GM18502 (cell line): Measurements from ENCODE around the gene GKN2.
"Not testable (repeated sequence)": the region's sequence is repeated elsewhere in the genome, so short reads cannot be mapped to it uniquely, and the experiment has no call there.

Experiments
- ATAC-seq: cut with Tn5 transposase; IDR thresholded peaks from one replicate; pipeline ENCODE4 v1.9.1; 2021; ENCODE audit warnings: mild to moderate bottlenecking; ENCODE audit not compliant: unreplicated experiment, poor library complexity

GKN2 gene

DNA sequence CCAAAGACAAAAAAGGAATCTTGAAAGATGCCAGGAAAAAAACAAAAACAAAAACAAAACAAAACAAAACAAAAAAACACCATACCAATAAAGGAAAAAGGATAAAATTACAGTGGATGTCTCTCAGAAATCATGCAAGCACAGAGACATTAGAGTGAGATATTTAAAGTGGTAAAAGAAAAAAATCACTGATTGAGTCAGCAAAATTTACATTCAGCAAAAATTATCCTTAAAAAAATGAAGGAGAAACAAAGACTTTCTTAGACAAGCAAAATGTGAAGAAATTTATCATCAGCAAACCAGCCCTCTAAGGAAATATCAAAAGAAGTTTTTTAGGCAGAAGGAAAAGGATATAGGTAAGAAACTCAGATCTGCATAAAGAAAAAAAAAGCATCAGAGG, 11.6 kb upstream of the GKN2 start:
- ATAC-seq: no peak

DNA sequence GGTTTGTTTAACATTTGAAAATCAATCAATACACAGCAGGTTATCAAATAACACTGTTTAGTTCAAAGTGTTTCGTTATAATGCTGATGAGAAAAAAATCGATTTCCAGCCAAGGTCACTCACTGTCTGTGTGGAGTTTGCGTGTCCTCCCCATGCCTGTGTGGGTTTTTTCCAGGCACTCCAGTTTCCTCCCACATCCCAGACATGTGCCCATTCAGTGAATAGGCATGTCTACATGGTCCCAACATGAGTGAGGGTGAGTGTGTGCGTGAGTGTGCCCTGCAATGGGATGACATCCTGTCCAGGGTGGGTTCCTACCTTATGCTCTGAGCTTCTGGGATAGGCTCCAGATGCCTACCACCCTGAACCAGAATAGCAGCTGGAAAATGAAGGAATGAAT, 8.7 kb upstream of the GKN2 start:
- ATAC-seq: no peak

DNA sequence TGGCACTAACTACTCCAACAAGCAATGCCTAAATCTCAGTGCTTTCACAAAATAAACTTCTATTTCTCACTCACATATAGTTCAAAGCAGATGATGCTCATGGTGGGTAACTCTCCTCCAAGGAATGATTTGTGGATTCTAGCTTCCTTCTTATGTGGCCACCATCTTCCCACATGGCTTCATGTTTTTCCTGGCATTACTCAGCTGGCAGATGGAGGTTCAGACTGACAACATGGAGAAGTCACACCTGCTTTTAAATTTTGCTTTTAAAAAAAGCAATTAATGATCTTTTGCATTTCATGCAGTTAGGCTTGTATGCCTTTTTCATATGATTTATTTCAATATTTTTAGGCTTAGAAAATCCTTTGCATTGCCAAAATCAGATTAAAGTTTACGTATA, 6.3 kb upstream of the GKN2 start:
- no peak for ATAC-seq

DNA sequence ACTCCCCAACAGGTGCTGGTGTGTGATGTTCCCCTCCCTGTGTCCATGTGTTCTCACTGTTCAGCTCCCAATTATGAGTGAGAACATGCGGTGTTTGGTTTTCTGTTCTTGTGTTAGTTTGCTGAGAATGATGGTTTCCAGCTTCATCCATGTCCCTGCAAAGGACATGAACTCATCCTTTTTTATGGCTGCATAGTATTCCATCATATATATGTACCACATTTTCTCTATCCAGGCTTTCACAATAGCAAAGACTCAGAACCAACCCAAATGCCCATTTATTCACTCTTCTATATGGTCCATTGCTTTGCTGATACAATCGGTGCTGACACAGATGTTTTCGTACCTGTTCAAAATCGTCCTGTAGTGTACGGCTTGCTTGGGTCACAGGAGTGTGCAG, 2.7 kb upstream of the GKN2 start:
- not testable (repeated sequence) for ATAC-seq

DNA sequence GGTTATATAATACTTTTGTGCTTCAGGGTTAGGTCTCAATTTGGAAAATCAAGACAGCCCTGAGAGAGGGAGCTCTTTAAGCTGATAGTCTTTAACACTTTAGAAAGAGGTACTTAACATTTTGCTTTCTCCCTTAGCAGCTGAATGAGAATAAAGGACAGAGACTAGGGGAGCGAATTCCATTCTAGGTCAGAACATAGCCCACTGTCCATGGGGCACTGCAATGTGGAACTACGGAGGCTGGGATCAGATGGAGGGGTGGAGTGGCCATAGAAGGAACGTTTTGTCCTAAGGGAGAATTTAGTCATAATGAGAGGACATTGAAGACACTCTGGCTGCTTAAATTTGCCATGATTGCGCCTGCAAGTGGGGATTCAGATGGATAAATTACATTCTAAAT, 794 bp downstream of the GKN2 start:
- ATAC-seq: no peak

DNA sequence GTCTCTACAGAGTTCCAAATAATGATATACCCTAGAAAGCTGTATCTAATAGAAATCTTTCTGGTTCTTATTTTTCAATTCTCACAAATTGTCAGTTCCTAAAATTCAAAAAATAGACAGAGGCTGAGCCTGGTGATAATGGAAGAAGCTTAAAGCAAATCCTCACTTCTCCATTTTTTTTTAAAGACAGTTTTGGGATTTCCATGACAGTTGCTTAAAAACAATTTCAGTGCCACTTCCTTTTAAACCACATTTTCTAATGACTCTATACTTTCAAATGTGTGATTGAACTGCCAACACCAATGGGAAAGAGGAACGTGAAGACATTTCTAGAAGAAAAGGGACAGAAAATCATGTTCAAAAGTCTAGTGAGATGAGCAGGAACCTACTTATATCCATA, 4.0 kb downstream of the GKN2 start:
- no peak for ATAC-seq

DNA sequence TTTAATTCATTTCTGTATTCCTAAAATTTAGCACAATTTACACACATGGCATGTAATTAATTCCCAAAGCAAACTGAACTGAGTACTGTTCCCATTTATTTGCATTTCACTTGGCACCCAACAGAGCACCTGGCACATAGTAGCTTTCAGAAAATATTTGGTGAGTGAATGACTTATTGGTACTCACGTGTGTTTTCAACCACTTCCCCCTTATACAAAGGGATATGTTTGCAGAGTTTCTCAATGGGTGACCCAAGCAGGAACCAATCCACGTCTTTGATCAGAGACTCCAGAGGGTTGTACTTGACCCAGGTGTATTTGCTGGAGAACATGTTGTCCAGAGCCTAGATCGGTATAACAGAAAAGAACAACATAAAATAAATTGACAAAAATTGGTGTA, 6.6 kb downstream of the GKN2 start:
- no peak for ATAC-seq

DNA sequence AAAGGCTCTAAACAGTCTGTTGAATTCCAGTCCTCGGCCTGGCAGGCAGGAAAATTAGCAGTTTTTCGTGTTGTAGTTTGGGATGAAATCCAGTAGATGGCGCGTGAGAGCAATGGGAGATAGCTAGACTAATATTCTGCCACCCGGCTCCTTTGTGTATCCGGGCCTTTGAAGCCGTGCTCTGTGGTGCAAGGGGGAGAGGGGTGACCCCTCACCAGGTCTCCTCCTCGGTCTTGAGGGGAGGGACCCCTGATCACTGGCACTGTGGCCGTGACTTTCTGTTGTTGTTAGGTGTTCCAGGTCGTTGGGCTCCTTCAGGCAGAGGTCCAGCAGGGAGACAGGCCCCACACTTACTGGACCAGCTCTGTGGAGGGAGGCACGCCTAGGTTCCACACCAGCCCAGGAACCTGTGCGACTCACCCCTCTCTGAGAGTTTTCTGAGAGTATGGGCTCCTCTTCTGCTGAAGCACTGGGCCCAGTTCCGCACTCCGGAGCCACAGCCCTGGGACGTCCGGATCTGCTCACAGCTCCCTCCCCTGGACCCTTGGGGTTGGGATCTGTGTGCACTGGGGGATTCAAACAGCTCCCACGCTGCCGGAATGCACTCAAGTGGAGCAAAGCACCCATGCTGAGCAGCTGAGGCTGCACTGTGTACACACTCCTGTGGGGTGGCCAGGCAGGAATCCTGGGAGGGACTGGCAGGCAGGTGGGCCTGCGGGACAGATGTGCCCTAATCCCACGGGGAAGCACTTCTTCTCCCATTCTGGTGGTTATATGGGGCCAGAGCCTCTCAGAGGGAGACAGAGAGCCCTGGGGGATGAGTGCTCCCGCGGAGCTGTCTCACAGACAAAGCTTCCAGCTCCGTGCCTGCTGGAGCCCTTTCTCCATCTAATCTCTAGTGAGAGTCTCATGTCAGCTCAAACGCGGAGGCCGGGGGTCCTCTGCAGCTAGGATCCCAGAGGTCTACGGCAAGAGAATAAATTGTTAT, 8.8 kb downstream of the GKN2 start:
- ATAC-seq: peak; percentile 57

DNA sequence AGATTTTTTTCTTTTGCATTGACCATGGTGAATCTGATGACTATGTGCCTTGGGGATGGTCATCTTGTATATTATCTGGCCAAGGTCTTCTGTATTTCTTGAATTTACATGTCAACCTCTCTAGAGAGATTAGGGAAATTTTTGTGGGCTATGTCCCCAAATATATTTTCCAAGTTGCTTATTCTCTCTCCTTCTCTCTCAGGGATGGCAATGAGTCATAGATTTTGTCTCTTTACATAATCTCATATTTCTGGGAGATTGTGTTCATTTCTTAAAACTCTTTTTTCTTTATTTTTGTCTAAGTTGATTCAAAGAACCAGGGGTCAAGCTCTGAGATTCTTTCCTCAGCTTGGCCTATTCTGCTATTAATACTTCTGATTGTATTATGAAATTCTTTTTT, 9.9 kb downstream of the GKN2 start:
- ATAC-seq: no peak

DNA sequence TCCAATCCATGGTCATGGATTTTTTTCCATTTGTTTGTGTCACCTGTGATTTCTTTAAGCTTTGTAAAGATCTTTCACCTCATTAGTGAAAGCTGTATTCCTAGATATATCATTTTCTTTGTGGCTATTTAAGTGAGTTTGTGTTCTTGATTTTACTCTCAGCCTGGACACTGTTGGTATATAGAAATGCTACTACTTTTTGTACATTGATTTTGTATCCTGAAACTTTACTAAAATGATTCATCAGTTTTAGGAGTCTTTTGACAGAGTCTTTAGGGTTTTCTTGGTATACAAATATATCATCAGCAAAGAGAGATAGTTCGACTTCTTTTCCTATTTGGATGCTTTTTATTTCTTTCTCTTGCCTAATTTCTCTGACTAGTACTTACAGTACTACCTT, 12.3 kb downstream of the GKN2 start:
- no peak for ATAC-seq

DNA sequence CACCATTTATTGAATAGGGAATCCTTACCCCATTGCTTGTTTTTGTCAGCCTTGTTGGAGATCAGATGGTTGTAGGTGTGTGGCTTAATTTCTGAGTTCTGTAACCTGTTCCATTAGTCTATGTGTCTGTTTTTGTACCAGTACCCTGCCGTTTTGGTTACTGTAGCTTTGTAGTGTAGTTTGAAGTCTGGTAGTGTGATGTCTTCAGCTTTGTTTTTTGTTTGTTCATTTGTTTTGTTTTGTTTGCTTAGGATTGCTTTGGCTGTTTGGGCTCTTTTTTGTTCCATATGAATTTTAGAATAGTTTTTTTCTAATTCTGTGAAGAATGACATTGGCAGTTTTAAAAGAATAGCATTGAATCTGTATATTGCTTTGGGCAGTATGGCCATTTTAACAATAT, 12.7 kb downstream of the GKN2 start:
- ATAC-seq: no peak

DNA sequence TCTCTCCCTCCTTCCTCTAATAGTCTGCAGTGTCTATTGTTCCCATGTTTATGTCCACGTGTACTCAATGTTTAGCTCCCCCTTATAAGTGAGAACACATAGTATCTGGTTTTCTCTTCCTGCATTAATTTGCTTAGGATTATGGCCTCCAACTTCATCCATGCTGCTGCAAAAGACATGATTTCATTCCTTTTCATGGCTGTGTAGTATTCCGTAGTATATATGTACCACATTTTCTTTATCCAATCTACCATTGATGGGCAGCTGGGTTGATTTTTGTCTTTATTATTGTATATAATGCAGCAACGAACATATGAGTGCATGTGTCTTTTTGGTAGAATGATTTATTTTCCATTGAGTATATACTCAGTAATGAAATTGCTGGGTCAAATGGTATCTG, 13.8 kb downstream of the GKN2 start:
- no peak for ATAC-seq

DNA sequence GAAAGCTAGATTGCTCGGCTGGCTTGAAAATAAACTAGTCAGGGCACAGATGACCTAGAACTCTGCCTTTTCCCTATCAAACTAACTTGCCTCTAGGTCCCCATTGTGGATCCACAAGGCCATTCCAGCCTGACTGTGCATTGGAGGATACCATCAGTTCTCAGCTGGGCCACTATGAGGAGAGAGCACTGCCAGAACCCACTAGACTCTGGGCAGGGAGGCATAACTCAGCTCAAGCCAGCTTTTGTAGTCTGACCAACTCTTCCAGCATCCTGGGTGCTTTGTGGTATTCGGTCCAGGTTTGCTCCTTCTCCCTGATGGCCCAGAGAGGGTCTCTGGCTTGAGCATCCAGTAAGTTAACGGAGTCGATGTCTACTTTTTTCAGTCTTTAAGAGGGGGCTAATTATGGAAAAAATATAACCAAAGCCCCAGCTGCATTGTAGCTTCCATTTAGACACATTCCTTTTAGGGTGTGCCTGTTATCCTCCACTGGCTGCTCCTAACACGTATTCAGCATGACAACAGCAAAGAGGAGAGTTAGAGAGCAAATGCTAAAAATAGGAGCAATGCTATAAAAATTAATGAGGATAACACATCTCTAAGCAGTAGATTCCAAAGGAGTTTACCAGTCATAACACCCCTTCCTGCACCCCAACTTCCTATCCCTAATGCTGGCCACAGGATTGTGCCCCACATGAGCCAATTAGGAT, 15.2 kb downstream of the GKN2 start:
- no peak for ATAC-seq

DNA sequence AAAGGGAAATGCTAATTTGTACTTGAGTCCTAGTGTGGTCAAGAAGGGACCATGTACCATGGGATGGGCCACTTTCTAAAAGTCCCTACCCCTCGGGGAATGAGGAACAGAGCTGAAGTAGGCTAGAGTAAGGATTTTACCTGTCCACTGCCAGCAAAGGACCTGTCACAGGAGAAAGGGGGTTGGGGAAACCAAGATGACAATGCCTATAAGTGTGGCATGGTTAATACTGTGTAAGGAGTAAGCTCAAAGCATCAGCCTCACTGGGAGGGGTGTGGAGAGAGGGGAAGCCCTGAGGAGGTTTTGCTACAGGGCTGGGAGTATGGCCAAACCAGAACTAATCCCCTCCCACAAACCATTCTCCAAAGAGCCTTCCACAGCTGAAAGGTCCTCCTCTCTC, 15.8 kb downstream of the GKN2 start:
- no peak for ATAC-seq

DNA sequence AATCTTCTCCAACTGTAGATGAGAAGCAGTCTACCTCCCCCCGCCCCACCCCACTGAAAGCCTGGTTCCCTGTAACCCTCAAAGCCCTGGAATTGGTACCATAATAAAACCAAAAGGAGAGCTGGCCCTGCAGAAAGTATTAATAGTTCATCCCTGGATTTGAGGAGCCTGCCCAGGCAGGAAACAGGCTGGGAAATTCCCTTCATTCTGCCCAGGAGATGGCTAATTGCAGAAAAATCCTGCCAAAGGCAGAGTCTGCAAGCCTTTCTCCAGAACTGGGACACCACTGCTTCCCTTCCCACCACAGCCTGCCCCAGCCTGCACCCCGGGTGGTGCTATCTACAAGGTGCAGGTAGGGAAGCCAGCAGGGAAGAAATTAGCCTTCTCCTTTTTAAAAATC, 16.3 kb downstream of the GKN2 start:
- ATAC-seq: no peak

DNA sequence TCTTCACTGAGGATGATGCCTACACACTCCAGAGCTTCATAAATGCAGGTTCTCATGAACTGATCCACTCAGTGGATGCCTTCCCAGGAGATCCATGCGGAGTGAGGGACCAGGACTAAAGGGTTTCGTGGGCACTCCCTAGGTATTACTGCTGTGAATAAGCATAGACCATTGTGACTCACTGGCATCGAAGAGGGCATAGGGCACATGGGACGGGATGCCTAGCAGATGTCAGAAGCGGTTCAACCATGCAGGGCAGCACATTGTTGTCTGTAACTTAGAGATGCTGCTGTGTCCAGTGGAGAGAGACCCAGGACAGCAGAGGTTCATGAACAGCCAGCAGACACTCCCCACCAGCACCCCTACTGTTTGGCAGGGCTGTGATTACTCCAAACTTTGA, 17.2 kb downstream of the GKN2 start:
- no peak for ATAC-seq

DNA sequence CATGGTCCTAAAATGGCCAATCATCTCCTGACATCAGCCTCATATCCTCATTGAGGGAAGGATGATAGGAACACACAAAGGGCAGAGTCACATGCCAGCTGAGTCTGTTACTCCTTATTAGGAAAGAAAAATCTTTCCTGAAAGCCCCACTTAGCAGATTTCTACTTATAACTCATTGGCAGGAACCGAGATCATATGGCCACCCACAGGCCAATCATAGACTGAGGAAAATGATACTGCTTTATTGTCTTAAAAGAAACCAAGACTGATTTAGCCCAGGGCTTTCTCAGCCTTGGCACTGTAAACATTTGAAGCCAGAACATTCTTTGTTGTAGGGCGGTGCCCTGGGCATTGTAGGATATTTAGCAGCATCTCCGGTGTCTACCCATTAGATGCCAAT, 18.7 kb downstream of the GKN2 start:
- ATAC-seq: no peak

DNA sequence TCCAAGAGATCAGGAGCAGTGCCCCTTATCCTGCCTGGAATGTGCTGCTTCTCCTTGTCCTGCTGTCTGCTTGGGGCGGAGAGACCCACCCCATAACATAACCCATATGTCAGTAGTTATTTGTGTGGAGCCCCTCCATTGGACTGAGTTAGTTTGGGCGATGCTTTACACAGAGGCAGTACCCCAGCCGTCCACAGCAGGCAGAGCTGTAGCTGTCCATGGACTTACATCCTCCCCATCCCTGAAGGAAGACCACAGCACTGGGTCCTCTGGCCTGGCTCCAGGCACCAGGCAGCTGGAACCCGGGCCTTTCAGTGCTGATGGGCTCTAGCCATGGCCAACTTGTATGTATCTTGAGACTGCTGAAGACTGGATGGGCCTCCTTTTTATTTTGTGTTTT, 20.3 kb downstream of the GKN2 start:
- ATAC-seq: no peak

DNA sequence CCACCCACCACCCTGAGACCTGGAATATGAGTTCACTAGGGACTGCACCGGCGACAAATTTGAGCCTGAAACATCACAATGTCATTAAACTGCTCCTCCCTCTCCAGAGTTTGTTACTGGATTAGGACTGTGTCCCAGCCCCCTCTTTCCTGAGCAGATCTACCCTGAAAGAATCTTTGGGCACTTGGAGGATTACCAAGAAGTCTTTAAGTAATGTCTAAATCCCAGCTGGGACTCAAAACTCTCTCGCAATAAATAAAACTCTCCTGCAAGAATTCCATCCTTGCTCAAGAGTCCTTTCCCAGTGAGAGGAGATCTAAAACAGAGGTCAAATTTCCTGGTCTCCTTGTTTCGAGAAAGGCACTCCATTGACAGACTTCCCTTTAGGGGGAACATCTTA, 20.9 kb downstream of the GKN2 start:
- no peak for ATAC-seq

DNA sequence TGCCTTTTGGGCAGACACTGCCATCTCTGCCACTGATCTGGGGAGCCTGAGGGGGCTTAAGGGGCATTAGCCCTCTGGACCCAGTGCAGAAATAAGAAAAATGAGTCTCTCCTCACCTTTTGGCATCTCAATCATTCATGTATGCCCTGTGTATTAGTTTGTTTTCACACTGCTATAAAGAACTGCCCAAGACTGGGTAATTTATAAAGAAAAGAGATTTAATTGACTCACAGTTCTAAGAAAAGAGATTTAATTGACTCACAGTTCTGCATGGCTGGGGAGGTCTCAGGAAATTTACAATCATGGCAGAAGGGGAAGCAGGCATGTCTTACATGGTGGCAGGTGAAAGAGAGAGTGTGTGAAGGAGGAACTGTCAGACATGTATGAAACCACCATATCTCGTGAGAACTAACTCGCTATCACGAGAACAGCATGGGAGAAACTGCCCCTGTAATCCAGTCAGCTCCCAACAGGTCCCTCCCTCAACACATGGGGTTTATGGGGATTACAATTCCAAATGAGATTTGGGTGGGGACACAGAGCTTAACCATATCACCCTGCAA, 21.5 kb downstream of the GKN2 start:
- ATAC-seq: no peak

DNA sequence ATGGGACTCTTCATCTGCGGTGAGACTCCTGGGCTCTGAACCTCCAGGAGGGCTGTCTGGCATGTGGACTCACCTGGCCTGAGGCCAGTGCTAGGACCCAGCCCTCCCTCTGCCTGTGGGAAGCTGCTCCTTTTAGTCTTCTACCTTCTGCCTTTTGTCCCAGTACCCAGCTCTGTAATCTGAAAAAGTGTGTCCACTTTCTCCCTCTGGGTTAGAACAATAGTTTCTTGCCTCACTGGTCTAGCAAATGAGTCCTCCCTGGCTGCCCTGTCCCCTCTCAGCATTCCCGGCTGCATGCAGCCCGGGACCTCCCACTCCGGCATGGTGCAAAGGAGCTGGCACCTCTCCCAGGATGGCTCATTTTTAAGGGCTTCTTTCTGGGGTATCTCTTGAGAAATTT, 25.9 kb downstream of the GKN2 start:
- ATAC-seq: no peak
